Activated CD4-positive, alpha-beta T cell treated with anti-CD3 and anti-CD28 coated beads, Interleukin-10, Interleukin-2, amounts not matched to agents 100 ng/mL and 50 ng/mL, durations not matched to agents 16 hours and 8 hours (primary cell): ENCODE data around the gene VHLL.

Experiments used
- DNase-seq: peaks from one replicate; pipeline ENCODE4 v3.0.0-alpha.2; 2020

Gene VHLL

DNA sequence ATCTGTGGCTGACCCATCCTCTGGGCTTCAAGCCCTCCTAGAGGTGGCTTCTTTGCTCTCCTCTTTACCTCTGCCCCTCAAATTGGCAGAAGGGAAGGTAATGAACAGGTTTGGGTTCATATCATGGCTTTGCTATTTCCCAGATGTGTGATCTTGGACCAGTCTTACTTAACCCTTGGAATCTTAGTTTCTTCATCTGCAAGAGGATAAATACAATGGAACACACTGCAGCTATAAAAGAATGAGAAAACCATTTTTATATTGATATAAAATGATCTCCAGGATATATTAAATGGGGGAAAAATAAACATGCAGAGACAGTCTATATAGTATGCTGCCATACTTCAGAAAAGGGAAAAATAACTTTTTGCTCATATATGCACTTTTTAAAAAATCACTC lies 9.2 kb downstream of the VHLL start:
- no peak for DNase-seq

DNA sequence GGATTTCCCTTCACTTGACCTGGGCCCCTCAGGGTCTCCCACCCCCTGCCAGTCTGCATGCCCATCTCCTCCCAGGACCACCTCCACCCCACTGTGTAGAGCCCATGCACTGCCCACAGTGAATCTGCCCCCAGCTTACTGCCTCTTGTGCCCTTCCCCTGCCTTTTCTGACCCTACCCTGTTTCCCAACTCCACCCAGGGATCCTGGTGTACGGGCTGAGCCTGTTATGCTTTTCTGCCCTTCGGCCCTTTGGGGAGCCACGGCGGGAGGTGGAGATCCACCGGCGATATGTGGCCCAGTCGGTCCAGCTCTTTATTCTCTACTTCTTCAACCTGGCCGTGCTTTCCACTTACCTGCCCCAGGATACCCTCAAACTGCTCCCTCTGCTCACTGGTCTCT lies 13.0 kb downstream of the VHLL start:
- DNase-seq = no peak

DNA sequence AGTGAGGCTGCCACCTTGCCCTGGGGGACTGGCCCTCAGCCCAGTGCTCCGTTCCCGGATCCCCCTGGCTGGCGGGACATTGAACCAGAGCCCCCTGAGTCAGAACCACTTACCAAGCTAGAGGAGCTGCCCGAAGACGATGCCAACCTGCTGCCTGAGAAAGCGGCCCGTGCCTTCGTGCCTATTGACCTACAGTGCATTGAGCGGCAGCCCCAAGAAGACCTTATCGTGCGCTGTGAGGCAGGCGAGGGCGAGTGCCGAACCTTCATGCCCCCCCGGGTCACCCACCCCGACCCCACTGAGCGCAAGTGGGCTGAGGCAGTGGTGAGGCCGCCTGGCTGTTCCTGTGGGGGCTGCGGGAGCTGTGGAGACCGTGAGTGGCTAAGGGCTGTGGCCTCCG lies 13.7 kb downstream of the VHLL start:
- DNase-seq = no peak

DNA sequence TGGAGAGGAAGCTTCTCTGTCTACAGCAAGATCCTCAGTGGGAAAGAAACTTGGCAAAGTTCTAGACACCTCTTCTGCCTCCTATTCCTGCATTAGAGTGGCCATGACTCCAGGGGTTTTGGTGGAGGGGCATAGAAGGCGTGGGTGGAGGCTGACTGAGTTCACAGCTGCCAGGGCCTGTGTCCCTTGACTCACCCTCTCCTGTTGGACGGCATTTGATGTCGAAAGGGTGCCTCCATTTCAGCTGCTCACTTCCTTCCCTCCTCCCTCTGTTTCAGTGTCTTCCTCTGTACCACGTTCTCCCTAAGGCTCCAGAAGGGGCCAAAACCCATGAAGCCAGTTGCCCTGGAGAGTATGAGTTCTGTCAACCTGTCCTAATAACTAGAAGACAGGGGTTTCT lies 14.3 kb downstream of the VHLL start:
- no peak for DNase-seq

DNA sequence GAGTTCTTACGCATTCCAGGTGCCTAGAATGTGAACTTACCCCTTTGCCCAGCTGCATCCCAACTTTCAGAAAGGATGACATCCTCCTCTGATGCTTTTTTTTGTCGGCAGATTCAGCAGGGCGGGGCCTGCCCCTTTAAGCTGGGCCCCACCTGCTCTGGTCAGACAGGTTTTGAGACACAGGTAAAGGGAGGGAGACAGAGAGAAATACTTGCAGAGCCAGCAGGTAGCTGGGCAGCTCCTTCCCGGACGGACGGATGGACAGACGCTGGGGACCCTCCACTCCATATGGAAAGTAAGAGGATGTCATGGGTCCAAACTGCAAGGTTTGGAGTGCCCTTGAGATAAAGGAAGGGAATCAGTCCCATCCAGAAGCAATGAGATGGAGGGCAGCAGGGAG lies 15.0 kb downstream of the VHLL start, which contains the start of gene TMEM79:
TSS of gene TMEM79 (plus strand) at position 214 of the 400 bp plus-strand sequence. CDS start 902 bp downstream, outside the sequence.
- DNase-seq = no peak

DNA sequence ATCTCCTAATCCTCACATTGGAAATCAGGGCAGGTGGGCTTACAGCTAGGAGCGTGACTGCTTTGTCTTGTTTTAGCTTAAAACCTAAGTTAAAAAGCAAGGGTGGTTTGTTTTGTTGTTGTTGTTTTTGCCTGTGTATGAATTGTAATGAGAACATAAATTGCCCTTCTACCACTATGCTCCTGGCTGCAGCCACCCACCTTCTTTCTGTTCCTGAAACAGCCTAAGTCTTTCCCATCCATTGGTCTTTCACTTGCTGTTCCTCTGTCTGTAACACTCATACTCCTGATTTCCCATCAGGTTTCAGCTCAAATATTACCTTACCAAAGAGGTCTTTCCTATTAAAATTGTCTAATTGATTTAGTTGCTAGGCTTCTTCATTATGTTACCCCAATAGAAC lies 15.6 kb downstream of the VHLL start:
- DNase-seq = no peak

DNA sequence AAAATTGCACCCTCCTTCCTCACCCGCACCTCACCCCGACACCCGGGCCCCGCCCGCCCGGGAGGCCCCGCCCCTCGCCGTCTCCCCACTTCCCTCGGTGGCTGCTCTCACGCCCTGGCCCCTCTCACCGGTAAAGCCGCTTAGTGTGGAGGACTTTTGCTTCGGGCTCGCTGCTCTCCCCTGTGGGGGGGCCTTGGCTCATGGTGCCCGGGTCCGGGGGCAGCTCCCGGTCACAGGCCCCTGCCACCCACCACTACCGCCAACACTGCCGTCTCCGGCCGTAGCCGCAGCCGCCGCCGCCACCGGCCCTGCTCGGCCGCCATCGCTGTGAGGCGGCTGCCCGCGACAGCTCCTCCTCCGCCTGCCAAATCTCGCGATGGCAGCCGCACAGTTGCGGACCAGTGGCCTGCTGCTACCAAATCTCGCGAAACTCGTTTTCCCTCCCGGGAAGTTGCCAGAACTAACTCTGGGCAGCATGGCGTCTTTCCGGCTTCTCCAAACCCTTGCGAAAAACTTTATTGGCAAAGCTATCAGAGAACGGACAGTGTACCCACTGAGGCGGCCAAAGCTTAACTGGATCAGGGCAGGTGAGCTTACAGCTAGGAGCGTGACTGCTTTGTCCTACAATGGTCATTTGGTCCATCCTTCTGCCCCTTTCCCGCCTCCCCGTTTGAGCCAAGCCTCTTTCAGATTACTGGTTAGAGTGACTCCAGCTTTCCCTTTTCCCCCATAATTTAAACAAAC lies 16.5 kb downstream of the VHLL start, which contains the start of gene SMG5:
TSS of gene SMG5 (minus strand) at position 347 of the 744 bp plus-strand sequence. CDS start at position 202, 145 bp downstream.
- DNase-seq = peak; percentile 99

DNA sequence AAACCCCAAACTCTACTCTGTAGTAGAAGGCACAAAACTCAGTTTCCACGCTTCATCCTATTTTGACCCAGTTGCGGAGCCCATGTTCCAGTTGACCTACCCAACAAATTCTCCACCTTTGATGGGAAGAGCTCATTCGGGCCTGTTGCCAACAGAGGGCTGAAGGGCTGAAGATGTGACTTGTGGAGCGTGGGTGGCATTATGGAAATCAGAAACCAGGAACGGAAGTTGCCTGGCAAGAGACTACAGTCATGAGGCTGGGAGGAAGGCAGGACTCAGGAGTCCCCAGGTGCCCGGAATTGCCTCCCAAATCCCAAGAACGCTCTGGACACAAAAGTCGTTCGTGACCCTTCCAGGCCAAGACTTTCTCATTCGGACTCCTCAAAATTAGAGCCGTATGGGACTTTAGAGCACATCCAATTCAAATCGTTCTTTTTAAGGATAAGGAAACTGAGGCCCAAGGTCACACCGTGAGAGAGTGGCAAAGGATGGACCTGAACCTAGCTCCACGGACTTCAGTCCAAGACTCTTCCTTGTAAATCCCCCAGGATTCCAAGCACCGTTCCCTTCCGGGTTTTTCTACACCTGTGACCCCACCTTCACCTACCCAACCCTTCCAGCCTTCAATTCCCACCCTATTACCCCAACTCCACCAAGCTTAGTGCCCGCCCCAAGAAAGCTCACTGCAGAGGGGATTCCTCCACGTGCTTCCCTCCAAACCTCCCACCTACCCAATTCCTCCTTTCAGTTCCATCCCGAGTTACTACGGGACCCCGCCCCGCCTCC lies 17.2 kb downstream of the VHLL start:
- peak; percentile 56 for DNase-seq

DNA sequence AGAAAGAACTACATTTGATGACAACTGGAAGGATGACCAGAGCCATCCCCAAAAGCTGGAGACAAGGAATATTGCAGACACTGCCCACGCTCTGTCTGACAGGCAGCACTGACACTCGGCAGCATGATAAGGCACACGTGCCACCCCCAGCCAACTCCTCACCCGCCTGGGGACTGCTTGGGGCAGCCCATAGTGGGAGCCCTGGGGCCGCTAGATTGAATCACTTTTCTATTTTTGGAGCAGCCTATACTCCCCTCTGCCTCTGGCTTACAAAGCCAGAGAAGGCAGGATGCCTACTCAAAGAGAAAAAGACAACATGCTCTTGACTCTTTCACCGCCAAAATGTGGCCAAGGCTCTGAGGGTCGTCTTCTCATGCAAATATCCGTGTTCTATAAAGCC lies 17.8 kb downstream of the VHLL start:
- peak; percentile 73 for DNase-seq

DNA sequence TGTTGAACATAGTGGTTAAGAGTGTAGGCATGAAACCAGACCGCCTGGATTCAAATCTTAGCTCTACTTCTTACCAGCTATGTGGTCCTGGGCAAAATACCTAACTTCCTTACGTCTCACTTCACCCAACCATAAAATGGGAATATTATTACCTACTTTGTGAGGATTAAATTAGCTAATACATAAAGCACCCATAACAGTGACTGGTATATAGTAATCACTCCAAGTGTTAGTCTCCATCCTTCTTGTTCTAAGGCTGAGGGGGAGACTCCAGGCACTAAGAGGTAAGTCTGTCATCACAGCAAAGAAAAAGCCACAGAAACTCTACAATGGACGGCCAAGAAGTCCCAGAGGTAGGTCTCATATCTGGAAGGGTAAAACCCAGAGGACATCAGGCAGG lies 19.3 kb downstream of the VHLL start:
- no peak for DNase-seq

DNA sequence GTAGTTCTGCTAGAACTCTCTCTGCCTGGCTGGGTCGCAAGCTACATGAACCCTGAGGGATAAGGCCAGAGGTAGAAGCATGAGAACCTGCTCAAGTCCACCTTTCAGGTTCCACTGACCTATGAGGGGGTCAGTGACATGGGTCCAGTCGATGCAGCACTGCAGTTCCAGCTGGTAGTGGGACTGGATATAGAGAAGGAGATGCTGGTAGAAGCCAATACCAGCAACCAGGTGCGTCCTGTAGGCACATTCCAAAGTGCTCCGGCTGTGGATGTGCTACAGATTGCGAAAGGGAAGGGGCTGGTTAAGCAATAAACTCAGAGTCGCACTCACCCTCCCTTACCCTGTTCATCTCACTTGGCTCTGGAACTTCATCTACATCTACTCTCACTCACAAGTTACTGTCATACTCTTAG lies 22.1 kb downstream of the VHLL start:
- no peak for DNase-seq

DNA sequence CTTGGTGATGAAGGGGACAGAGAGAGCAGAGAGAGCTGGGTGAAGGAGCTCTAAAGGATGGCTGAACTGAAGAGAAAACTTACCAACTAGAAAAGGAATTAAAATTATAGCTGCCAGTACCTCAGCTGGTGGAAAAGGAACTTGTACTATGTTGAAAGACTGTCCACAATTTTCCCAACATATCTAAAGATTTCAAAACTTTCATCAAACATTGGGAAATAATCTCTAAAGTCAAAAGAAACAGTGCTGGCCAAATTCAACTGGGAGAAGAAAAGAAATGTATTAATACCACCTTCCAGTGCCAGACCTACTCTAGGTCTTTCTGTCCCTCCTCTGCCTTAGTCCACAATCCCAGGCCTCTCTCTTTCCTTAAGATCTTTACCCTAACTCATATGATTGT lies 22.6 kb downstream of the VHLL start:
- no peak for DNase-seq

DNA sequence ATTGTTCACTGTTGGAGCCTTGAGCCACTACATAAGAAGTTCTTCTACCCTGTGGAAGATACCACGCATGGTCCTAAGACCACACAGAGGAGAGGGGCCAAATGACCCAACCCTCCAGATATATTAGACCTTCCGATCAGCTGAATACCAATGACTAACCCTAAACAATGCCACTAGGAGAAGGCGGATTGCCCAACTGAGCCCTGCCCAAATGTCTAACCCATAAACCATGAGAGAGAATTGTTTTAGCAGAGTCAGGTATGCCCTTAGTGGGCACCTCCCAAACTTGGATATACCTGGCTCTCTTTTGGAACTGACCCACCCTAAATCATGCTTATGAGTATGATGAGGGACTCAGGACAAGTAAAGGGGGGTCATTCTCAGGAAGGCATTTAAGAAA lies 28.8 kb downstream of the VHLL start:
- no peak for DNase-seq

DNA sequence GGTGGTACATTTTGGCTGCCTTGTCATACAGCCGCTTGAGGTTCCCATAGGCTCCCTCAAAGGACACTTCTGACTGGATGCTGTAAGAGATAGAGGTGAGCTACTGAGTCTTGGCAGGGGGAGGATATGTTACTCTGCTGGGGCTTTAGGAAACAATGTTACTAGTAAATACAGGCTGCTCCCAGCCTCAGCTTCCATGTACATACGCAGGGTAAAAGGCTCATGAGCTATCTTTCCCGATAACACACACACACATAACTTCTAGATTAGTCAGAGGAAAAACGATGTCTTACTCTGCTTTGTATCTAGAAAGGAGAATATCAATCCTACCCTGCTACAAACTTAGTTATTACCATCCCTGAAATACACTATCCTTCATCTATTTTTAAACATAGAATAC lies 30.8 kb downstream of the VHLL start:
- no peak for DNase-seq

DNA sequence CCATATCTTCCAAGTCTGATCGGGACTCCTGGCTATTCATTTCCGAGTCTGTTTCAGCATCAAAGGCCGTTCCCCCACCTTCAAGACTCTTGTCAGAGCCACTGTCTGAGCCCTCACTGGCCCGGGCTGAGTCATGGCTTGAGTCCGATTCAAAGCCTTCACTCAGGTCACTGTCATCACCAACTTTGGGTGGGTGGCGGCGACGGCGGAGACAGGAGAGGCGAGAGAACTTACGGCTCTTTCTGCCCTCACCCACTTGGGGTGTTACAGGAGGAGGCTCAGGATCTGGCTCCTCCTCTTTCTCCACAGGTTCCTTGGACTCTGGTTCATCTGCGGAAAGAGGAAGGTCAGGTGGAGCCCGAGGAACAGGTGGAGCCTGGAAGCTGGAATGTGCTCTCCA lies 33.1 kb downstream of the VHLL start:
- DNase-seq = no peak

DNA sequence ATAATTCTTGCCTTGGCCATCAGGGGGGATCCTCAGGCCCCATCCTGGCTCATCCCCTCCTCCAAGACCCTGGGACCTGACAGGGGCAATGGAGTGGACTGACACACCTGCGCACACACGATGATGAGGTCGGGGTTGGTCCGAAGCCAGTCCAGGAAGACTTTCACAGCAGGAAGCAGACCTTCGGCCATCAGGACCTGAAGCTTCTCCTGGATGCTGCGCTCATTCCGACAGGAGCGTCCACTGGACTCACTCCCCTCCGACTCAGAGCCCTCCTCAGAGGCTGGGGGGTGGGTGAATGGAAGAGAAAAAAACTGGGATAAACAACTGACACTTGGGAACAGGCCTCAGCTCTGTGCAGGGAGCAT lies 35.8 kb downstream of the VHLL start:
- no peak for DNase-seq

DNA sequence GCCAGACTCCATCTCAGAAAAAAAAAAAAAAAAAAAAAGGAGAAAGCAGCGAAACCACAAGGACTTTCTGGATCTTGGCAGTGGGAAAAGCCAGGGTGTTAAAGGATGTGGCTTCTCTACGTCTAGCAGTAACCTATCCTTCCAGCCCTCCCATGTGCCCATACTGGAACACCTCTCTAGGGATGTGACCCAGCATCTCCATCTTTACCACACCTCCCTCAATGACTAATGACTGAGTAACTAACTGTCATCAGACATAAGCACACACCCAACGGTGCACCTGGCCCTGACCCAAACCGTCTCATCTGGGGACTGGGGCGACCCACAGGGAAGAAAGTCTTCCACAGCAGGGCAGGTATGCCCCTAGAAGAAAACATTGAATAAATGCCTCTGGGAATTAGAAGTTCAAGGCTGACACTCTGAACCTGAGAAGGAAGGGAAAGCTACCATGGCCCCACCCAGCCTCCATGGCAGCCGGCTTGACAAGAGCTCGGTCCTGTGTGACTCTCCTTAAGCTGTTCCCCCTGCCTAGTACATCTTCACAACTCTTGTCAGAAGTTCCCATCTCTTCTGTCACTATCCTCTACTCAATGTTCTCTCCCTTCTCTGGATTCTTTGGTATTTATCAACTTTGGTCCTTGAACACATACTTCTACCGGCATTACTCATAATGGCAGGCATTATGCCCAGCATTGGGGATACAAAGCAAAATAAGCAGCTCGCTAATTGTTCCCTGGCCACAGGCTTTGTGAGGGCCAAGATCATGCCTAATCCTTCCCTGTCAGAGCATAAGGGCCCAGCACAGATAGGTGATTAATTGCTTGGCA lies 36.4 kb downstream of the VHLL start:
- DNase-seq = no peak

DNA sequence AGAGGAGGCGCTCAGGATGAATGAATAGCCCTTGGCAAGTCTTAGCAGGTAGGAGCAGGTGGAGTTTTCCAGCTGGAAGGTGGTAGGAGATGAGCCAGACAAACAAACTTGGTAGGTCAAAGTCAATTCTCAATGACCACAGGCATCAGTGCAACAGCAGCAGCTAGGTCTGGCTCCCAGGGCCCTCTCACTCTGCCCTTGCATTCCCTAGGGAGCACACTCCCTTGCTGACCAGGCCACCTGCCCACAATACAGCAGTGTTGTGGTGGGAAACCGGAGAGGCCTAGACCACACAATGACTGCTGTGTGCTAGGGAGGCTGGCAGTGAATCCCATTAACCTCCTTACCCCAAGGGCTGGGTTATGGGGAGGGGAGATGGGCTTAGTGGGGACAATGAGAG lies 38.2 kb downstream of the VHLL start:
- no peak for DNase-seq

DNA sequence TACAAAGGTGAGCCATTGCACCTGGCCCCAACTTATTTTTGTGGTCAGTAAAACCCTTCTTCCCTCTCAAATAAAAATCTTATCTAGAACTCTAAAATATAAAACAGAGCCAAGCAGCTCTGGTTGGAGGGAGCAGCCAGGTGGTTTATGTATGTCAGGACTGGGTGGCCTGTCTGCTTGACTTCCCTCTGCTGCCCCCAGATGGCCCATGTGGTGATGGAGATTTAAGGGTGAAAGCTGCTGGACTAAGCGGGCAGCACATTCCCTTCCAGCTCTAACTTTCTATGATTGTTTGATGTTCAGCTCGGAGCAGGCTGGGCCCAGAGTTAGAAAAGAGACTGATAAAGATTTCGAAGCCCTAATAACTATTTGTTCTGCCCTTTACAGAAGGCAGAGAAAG lies 39.3 kb downstream of the VHLL start:
- no peak for DNase-seq

DNA sequence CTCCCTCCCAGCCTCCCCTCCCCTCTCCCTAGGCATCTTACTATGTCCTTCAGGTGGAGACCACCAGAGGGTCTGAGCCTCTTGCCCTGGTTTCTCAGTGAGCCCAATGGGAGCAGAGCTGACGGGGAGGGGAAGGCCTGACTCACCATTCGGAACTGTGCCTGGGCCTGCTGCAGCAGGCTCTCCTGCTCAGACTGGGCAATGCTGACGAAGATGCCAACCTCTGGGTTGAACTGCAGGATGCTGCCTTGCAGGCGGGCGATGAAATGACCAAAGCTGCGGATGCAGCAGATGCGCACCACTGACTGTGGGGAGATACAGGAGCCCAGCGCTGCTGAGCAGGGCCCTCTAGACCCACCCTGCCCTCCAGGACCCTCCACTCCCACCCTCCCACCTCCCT lies 40.2 kb downstream of the VHLL start:
- no peak for DNase-seq

DNA sequence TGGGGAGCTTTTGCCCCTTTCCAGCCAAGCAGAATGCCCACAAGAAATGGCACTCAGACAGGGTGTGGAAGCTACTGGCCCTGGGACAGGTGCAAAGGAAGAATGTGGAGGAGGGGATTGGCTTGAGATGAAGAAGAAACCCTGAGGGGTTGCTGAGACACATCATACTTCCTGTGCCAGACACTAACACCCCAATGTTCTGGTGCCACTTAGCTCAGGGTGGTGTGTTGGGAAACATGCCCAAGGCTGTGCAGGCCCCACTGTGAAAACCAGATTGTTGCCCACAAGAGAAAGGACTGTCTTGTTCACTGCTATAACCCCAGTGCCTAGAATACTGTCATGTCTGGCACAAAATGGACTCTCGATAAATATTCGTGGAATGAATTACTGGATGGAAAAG lies 41.4 kb downstream of the VHLL start:
- no peak for DNase-seq

DNA sequence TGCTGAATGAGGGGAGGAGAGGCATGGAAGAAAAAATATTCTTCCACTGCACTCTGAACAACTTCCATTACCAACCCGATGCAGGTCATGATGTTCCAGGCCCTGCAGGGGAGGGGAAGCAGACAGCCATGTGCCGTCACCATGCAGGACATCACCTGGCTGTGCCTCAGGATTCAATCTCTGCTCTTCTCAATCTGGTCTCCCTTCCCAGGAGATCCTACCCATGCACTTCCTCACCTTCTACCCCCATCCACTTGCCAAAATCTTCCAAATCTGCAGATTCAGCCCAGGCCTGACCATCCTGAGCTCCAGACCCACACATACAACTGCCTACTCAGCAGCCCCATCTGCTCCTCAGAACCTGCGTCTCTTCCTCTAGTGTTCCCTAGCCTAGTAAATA lies 45.5 kb downstream of the VHLL start:
- DNase-seq = no peak

DNA sequence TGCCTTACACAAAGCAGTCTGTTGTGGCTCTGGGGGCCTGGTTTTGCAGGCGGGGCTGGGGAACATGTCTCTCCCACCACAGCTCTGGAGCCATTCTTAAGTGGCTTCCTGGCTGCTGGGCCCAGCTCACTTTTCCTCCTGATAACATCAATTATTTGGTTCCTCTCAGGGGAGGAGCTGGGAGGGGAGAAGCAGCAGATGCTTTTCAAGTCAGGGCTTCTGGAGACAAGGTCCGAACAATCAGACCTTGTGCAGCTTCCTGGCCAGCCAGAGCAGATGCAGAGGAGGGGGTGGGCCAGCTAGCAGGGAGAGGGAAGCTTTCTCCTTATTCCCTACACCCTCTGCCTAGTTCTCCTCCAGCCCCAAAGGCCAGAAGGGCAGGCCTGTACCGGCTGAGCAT lies 47.6 kb downstream of the VHLL start:
- no peak for DNase-seq

DNA sequence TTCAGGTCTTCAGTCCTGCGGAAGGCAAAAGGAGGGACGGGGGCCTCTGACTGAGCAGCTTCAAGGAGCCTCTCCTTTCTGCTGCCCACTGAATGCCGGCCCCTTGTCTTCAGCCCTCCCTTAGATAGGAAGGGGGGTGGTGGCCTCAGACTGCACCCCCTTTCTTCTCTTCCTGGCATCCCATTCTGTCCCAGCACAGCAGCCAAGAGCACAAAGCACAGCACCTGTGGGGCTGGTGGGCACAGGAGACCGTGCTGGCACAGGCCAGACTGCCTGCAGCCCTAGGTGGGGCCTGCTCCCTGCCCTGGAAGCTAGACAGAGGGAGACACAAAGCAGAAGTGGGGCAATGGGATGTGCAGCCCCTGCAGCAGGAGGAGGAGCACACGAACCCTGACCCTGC lies 49.5 kb downstream of the VHLL start:
- DNase-seq = no peak
